M059J (cell line): ENCODE results near the gene PRRC2B. TPM values are rescaled to one million over a fixed set of nuclear protein-coding genes. Genes with fewer than 3 reads are reported as not detected.
"Not testable (repeated sequence)": the region's sequence is repeated elsewhere in the genome, so short reads cannot be mapped to it uniquely, and the experiment has no call there.

ENCODE experiments used
- DNase-seq: peaks from one replicate; pipeline ENCODE4 v3.0.0-alpha.2; 2012; ENCODE audit warnings: low read depth
- total RNA-seq: library from RNA; depleted of rRNA; stranded (reverse); fragments of >200 nt; shearing (Covaris generic); gene quantifications from 2 replicates; pipeline ENCODE4 v1.2.3, GENCODE V29; 2014

The PRRC2B gene
- total RNA-seq, 1 experiment from 2014 or later: 80.5 TPM

DNA sequence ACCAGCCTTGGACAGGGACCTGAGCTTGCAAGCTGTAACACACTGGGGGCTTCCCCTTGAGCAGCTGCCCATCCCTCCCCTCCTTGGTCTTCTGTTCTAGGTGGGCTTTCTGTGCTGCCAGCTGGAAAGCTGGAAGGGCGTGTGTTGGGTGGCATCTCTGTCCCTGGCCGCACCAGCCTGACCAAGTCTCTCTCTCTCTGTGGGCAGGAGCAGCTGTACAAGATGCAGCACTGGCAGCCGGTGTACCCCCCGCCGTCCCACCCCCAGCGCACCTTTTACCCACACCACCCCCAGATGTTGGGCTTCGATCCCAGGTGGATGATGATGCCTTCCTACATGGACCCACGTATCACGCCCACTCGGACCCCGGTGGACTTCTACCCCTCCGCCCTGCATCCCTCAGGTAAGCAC is 76.7 kb downstream of the PRRC2B start:
- DNase-seq: no peak

DNA sequence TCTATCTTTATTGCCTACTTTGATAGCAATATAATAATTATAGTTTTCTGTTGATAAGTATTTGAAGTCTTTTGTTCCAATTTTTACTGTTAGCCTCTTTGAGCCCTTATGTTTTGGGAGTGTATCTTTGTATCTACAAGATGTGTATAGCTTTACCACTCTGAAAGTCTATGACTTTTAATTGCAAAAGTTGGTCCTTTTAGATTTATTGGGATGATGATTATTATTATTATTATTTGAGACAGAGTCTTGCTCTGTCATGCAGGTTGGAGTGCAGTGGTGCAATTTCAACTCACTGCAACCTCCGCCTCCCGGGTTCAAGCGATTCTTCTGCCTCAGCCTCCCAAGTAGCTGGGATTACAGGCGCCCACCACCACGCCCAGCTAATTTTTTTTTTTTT is 78.2 kb downstream of the PRRC2B start:
- DNase-seq: not testable (repeated sequence)

DNA sequence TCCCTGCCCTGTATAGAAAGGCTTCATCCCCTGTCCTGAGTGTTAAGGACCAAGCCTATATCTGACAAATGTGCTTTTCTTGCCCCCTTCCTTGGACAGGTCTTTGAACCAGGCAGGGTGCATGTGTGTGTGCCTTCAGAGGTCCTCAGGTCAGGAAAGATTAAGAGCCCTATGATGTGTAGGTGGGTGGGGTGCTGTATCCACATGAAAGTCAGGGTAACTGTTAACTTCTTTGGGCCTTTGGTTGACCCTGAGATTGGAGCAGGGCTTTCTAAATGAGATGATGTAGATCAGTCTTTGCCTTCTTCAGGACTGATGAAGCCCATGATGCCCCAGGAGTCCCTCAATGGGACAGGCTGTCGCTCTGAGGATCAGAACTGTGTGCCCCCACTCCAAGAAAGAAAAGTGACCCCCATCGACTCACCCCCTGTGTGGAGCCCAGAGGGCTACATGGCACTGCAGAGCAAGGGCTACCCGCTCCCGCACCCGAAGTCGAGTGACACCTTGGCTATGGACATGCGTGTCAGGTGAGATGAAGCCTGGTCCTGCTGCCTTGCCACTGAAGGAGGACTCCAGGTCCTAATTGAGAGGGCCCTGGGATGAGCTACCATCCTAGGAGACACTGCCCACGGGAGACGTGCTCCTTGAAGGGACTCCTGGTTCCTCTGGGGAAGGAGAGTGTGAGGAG is 79.5 kb downstream of the PRRC2B start:
- DNase-seq: no peak

DNA sequence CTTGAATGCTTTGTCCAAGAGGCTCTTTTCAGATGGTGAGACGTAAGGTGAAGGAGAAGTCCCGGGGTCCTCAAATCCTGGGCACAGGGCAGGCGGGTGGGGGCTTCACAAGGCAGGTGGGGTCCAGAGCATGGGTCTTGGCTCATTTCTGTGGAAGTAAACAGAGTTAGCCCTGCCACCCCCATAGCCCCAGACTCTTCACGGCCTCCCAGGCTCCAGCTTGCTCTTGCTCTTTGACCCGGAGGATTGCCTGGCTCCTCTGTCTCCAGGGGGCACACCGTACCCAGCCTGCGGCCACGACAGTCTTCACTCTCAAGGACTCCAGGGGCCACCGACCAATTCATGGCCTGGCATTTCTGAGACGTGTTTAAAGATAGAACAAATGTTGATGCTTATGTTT is 80.0 kb downstream of the PRRC2B start:
- DNase-seq: no peak

DNA sequence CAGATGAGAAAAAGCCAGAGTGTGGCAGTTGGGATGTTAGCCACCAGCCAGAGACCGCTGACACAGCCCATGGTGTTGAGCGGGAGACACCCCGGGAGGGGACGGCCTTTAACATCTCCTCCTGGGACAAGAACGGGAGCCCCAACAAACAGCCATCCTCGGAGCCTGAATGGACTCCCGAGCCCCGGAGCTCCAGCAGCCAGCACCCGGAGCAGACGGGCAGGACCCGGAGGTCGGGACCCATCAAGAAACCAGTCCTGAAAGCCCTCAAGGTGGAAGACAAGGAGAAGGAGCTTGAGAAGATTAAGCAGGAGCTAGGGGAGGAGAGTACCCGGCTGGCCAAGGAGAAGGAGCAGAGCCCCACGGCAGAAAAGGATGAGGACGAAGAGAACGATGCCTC is 80.8 kb downstream of the PRRC2B start:
- no peak for DNase-seq

DNA sequence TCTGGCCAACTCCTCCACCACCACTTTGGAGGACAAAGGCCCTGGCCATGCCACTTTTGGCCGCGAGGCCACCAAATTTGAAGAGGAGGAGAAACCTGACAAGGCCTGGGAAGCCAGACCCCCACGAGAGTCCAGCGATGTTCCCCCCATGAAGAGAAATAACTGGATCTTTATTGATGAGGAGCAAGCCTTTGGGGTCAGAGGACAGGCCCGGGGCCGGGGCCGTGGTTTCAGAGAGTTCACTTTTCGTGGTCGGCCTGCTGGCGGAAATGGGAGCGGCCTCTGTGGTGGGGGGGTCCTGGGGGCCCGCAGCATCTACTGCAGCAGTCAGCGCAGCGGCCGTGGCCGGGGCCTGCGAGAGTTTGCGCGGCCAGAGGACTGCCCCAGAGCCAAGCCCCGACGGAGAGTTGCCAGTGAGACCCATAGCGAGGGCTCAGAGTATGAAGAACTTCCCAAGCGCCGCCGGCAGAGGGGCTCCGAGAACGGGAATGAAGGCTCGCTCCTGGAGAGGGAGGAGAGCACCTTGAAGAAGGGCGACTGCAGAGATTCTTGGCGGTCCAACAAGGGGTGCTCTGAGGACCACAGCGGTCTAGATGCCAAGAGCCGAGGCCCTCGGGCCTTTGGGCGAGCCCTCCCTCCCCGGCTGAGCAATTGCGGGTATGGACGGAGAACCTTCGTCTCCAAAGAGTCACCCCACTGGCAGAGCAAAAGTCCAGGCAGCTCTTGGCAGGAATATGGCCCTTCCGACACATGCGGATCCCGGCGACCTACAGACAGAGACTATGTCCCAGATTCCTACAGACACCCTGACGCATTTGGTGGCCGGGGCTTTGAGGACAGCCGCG is 81.4 kb downstream of the PRRC2B start:
- no peak for DNase-seq

DNA sequence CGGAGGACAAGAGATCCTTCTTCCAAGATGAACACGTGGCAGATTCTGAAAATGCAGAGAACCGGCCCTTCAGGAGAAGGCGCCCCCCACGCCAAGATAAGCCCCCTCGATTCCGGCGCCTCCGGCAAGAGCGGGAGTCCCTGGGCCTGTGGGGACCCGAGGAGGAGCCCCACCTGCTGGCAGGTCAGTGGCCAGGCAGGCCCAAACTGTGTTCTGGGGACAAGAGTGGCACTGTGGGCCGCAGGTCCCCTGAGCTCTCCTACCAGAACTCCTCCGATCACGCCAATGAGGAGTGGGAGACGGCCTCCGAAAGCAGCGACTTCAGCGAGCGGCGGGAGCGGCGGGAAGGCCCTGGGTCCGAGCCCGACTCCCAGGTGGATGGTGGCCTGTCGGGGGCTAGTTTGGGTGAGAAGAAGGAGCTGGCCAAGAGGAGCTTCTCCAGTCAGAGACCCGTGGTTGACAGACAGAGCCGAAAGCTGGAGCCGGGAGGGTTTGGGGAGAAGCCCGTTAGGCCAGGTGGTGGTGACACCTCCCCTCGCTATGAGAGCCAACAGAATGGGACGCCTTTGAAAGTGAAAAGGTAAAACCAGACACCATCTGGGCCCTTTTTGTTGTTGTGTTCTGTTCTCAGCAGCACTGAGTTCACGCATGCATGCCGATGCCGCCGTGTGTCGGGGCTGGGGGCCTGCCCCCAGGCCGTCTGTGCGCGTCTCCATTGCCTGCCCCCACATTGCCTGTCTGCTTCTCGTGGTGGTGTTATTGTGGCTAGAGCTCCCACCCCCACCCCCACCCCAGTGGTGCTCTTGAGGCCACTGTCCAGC is 82.3 kb downstream of the PRRC2B start:
- no peak for DNase-seq

DNA sequence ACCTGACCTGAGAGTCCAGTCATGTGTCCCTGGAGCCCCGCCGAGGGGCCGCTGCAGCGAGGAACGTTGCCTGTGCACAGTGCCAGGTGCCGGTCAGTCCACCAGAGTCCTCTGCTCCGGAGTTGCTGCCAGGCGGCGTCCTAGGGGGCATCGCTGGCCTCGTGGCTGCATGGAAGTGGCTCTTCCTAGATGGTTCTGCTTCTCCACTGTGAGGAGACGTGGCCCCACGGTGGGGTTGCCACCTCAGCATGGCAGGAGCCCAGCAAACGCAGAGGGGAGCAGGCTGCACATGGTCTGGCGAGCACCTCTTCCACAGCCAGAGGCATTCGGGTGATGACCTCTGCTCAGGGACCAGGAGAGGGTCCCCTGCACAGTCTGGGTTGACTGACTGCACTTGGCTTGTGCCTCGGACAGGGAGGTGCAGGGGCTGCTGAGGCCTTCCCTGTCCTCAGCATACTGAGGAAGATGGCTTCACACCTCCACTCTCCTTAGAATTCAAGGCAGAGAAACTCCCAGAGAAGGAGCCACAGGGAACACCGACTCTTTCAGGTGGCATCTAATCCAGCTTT is 83.0 kb downstream of the PRRC2B start:
- no peak for DNase-seq

DNA sequence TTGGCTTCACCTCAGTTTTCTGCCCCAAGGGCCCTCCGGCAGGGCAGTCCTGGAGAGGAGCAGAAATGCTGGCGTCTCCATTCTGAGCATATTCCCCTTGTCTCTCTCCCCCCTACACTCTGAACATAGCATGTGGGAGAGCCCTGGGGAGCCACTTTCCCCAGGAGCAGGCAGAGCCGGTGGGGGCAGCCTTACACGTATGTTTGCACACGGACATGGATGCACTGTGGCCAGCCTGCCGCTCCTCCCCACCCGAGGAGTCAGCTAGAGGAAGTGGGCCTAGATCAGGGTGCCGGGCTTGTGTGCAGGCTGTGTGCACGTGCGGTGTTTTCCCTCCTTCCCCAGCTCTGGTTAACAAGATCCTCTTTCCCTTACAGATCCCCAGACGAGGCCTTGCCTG is 83.5 kb downstream of the PRRC2B start:
- no peak for DNase-seq

DNA sequence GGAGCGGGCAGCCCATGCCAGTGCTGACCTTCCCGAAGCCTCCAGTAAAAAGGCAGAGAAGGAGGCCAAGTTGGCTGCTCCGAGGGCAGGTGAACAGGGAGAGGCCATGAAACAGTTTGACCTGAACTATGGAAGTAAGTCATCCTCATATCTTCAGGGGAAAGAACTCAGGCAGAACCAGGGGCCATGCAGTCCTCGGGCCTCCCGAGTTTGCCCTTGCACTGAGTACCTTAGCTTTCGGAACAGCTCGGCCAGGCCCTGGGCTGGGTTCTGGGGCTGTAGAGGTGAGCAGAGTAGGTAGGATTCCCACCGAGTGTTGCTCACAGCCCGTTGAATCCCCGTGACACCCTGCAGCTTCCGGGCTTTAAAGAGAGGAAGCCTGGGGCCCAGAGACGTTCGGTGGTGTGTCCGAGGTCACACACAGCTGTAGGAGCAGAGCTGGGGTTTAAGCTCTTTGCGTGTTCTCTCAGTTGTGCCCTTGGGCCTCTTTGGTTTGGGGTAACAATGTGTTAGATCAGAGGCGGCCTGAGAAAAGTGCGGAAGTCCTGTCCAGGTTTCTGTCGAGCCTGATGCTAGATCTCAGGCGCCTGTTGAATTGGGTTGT is 84.0 kb downstream of the PRRC2B start:
- no peak for DNase-seq

DNA sequence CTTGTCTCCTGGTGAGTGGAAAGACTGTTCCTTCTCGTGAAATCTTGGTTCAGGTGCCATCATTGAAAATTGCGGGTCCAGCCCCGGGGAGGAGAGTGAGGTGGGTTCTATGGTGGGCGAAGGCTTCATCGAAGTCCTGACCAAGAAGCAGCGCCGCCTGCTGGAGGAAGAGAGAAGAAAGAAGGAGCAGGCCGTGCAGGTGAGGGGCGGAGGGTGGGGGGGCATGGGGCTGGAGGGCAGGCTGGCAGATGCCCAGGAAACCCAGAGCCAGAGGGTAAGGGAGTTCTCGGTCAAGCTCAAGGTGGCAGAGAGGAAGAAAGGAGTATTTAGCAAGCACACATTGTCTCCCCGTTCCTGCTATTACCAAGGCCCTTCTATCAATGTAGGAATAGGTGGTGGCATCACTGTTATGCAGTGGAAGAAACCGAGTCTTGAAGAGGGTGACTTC is 84.6 kb downstream of the PRRC2B start:
- DNase-seq: no peak

DNA sequence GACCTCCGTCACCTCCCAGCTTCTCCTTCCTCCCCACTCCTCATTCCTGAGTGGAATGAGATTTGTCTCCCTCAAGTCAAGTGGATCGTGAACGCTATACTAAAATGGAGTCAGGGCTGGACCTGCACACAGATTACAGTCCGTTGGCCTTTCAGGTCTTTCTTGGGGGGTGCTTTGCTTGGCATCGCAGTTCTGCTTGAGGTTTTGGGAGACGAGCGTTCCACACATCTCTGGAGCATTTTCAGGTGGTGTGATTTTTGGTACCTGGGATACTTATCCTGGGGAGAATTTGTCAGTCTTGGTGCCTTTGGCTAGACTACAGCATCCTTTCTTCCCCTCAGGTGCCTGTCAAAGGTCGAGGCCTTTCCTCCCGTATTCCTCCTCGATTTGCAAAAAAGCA is 85.0 kb downstream of the PRRC2B start:
- no peak for DNase-seq

DNA sequence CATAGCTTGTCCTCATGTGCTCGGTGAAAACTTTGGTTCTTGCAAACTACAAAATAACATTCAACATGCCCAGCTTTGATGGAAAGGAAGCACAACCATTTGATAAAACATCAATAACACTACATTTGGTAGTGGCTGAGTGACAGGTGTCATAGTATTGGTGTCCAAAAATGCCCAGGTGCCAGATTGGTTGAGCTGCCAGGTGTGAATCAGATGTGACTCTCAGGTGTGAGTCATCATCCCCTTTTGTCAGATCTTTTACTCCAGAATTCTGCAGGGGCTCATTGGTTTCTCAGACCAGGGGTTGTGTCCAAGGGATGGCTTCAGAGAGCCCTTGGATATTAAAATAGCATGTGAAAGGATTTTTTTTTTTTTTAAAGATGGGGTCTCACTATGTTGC is 86.4 kb downstream of the PRRC2B start:
- DNase-seq: no peak

DNA sequence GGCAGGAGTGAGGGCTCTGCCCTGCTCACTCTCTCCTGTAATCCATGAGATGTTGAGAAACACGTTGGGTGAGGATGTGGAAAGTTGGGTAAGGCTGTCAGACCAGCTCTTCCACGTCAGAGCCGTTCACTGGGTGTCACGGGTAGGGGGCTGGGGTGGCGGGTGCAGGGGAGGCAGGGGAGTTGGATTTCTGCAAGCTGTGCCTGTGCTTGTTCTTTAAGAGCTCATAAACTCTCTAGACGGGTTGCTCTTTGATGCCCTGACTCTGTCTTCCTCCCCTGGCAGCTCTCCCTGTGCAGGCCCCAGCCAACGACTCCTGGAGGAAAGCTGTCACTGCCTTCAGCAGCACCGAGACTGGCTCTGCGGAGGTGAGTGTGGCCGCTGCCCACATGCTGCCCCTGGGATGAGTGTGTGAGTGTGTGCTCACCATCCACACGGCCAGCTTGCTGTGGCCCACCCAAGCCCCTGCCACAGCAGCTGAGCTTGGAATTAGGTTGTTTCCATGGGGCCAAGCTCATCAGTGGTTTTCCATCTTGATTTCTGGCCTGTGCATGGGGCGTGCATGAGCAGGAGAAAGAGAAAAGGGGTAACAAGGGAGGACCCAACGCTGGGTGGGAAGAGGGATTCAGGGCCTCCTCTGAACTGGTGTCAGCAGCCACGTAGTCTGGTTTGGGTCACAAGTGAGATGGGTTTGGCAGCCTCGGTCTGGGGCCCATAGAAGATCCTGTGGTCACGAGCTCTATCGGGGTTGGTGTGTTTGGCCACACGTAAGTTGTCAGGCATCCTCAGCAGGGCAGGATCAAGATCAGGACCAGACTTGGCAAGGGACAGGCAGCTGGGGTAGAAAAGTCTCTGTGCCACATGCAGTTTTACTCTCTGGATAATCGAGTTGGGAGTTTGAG is 87.8 kb downstream of the PRRC2B start:
- DNase-seq: no peak

DNA sequence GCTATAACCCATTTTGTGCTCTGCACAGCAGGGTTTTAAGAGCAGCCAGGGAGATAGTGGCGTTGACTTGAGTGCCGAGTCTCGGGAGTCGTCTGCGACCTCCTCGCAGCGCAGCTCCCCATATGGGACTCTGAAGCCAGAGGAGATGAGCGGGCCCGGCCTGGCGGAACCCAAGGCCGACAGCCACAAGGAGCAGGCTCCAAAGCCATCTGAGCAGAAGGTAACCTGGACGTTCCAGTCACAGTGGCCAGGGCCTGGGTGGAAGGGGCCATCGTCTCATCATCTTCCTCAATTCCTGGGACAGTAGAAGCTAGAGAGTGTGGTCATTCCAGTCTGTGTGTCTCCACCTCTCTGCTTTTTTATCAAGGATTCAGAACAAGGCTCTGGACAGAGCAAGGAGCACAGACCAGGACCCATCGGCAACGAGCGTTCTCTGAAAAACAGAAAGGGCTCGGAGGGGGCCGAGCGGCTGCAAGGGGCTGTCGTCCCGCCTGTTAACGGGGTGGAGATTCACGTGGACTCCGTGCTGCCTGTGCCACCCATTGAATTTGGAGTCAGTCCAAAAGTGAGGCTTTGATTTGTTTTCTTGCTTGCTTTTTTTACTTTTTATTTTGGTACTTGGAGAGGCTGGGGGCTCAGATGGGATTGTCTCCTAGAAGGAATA is 88.6 kb downstream of the PRRC2B start:
- DNase-seq: no peak

DNA sequence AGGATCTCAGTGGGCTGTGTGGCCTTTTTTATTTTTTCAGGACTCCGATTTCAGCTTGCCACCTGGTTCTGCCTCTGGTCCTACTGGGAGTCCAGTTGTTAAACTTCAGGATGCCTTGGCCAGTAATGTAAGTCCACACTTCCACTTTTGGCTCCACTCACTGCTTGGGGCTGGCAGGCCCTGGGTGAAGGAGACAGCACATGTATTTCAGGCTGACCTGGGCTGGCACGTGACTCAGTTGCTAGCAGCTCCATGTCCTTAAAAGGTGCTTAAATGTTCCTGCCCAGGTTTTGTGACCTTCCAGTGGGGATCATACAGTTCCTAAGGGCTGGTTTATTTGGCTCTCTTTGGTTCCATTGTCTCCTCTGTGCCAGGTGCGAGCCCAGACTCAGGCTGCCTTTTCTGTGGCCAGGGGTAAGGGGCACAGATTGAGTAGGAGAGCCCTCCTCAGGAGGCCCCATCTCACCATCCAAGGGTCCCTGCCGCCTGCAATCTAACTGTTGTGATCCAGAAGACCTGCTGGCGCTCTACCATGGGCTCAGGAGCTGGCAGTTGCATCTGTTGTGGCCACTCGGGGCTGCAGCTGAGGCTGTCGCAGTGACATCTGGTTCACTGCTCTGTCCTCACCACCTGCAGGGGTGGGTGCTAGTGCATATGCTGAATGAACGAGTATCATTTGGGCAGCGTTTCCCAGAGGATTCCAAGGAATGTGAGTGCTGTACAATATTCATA is 89.6 kb downstream of the PRRC2B start:
- no peak for DNase-seq

DNA sequence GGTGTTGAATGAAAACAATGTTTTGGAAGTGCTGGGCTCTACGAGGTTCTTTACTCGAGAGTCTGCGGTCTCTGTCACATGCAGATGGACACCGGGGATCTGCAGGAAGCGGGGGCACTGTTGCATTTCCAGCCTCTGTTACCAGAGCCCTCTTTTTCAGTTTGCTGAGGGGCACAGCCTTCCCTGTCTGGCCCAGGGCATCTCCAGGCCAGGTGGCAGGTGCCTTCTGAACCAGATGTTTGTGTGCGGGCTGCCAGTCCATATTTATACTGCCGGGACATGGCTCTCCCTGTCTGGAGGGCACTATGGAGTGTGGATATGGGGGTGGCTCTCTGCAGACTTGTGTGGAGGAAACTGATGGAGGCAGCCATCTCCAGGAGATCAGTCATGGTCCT is 90.2 kb downstream of the PRRC2B start:
- DNase-seq: no peak

DNA sequence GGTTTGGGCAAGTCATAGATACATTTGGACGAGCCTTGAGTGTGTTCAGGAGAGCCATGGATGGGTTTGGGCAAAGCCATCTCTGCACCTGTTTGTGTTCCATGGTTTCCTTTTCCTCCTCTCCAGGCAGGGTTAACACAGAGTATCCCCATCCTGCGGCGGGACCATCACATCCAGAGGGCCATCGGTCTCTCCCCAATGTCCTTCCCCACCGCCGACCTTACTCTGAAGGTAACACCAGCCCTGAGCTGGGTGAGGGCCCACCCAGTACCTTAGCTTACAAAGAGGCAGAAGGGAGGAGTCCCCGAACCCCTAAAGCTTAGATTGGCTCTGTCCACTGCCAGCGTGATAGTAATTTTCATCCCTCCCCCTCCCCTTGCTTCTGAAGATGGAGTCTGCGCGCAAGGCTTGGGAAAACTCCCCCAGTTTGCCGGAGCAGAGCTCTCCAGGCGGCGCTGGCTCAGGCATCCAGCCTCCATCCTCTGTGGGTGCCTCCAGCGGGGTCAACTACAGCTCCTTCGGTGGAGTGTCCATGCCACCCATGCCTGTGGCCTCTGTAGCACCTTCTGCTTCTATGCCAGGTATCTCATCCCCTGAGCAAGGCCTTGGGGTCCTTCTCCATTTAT is 90.8 kb downstream of the PRRC2B start:
- no peak for DNase-seq

DNA sequence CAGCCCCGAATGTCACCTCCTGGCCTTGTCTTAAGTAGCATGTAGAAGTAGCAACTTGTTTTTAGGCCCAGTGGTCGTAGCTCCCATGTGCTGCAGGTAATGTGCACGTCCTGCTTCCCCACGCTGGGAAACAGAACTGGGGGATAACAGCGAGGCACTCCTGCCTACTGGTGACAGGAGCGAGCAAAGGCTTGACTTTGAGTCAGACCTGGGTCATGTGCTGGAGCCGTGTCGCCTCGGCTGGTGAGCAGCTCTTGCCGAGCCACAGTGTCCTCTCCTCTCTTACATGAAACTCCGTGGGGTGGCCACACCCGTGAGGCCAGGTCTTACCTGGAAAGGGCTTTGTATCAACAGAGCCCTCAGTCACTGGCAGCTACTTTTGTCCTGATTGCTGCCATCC is 91.3 kb downstream of the PRRC2B start:
- no peak for DNase-seq
